Panc1 (cell line): ENCODE data around the gene MDM2. TPM values are rescaled to one million over a fixed set of nuclear protein-coding genes. Genes with fewer than 3 reads are reported as not detected.

Source experiments
- ATAC-seq: fragments of 200-7000 bp; cut with Tn5 transposase; 2 replicates; pipeline ENCODE4 v1.9.1; 2020; ENCODE audit warnings: mild to moderate bottlenecking, moderate library complexity
- BruUV-seq: library from RNA; stranded (reverse); fragments of 400-500 nt; replicated peaks from 2 replicates; lab custom pipeline; 2021; lab: Mats Ljungman, UMichigan
- CTCF ChIA-PET: fragments of 300-600 bp; sonication (Branson Sonifier 250); formaldehyde crosslinking; loops from one replicate; lab custom pipeline; 2022; ENCODE audit warnings: antibody characterized with exemption; lab: Charles Lee
- POLR2A ChIA-PET: fragments of 300-600 bp; sonication (Branson Sonifier 250); formaldehyde crosslinking; loops from one replicate; lab custom pipeline; 2022; ENCODE audit warnings: antibody characterized with exemption; lab: Charles Lee
- DNase-seq: peaks from one replicate; pipeline ENCODE4 v3.0.0-alpha.2; 2010; ENCODE audit warnings: low read depth, low spot score
- H3K27ac ChIP-seq: 2 replicates; pipeline ENCODE4 v1.5.1; 2011; ENCODE audit warnings: mild to moderate bottlenecking, low read length, inconsistent platforms
- H3K27me3 ChIP-seq: fragments of 200-500 bp; sonication (Bioruptor generic); 2 replicates; pipeline ENCODE4 v1.6.0; 2014; ENCODE audit warnings: low read length, inconsistent platforms; ENCODE audit not compliant: control insufficient read depth, insufficient read depth
- H3K36me3 ChIP-seq: fragments of 200-500 bp; sonication (Bioruptor generic); 2 replicates; pipeline ENCODE4 v1.5.1; 2014; ENCODE audit warnings: inconsistent platforms, mild to moderate bottlenecking, low read length, moderate library complexity; ENCODE audit not compliant: control insufficient read depth, insufficient read depth
- H3K4me1 ChIP-seq: 2 replicates; pipeline ENCODE4 v1.5.1; 2011; ENCODE audit warnings: inconsistent platforms, mild to moderate bottlenecking, low read length, moderate library complexity; ENCODE audit not compliant: control insufficient read depth, insufficient read depth
- H3K4me3 ChIP-seq, 2 experiments: 2 replicates each; pipeline ENCODE4 v1.5.1; 2011 to 2012; ENCODE audit warnings: low read depth in 2 of 2, low read length in 2 of 2, mild to moderate bottlenecking in 2 of 2, inconsistent platforms in 1 of 2, moderate library complexity in 1 of 2
- H3K9me3 ChIP-seq: fragments of 200-500 bp; sonication (Bioruptor generic); 2 replicates; pipeline ENCODE4 v1.5.1; 2014; ENCODE audit warnings: low read depth, mild to moderate bottlenecking, inconsistent platforms, low read length, moderate library complexity; ENCODE audit not compliant: control insufficient read depth, insufficient read depth
- CTCF ChIP-seq: fragments of 450-650 bp; IDR thresholded peaks from 2 replicates; pipeline ENCODE4 v1.5.1; 2017; ENCODE audit warnings: mild to moderate bottlenecking
- POLR2AphosphoS5 ChIP-seq: IDR thresholded peaks from 2 replicates; pipeline ENCODE4 v1.6.1; 2012; ENCODE audit warnings: mild to moderate bottlenecking, low read depth, low read length, moderate library complexity
- REST ChIP-seq, 2 experiments: IDR thresholded peaks; 2 replicates each; pipeline ENCODE4 v1.6.1; 2011 to 2012; ENCODE audit warnings: low read depth in 2 of 2, control low read depth in 1 of 2, low read length in 1 of 2, mild to moderate bottlenecking in 1 of 2, moderate library complexity in 1 of 2; ENCODE audit not compliant: insufficient read depth in 1 of 2
- SIN3A ChIP-seq: IDR thresholded peaks from 2 replicates; pipeline ENCODE4 v1.6.1; 2012; ENCODE audit warnings: low read depth, mild to moderate bottlenecking, low read length, moderate library complexity, borderline replicate concordance; ENCODE audit not compliant: insufficient read depth
- TCF7L2 ChIP-seq: IDR thresholded peaks from 2 replicates; pipeline ENCODE4 v1.6.1; 2011; ENCODE audit warnings: mild to moderate bottlenecking, low read depth, low read length, inconsistent platforms
- in situ Hi-C: cut with HindIII; loops from 2 replicates; pipeline ENCODE4 v1.10.0; 2016; ENCODE audit warnings: low sequenced_read_pairs, low pct_unique_long_range_greater_than_20kb
- intact Hi-C: fragments of 100-400 bp; cut with micrococcal nuclease; formaldehyde crosslinking; loops from one replicate; pipeline ENCODE4 v1.10.0; 2022; ENCODE audit not compliant: unreplicated experiment
- total RNA-seq: library from RNA; stranded (reverse); gene quantifications from one replicate; pipeline ENCODE4 v1.2.1, GENCODE V29; 2021; ENCODE audit not compliant: unreplicated experiment

The MDM2 gene
- total RNA-seq, 1 experiment from 2014 or later: 101 TPM

GRCh38 chr12:68765696-68766095, 42.3 kb upstream of the MDM2 start:
- BruUV-seq: no TSS peak
- H3K9me3 ChIP-seq: no peaks in the 10 kb centered on the region

GRCh38 chr12:68766646-68767045, 41.3 kb upstream of the MDM2 start:
- ATAC-seq (no peak), DNase-seq (no peak)
- no peak overlapping the region for H3K27ac ChIP-seq
- CTCF ChIA-PET: no interaction called here
- intact Hi-C loops: no loop called here
- TF ChIP-seq SIN3A (no peak), CTCF (no peak), TCF7L2 (no peak), POLR2AphosphoS5 (no peak), REST (IDR thresholded peaks at IDR 0.05; ENCODE audit: insufficient read depth in 1 of 2, low read depth in 2 of 2, low read length in 1 of 2) (no peak)
- no peak overlapping the region for H3K4me3 ChIP-seq
- no peaks in the 10 kb centered on the region for H3K4me1 ChIP-seq
- H3K27me3 ChIP-seq: no peaks in the 10 kb centered on the region
- in situ Hi-C loops: no loop called here
- no TSS peak for BruUV-seq
- H3K36me3 ChIP-seq: no peaks in the 10 kb centered on the region
- H3K9me3 ChIP-seq: no peaks in the 10 kb centered on the region
- POLR2A ChIA-PET: no interaction called here

More at GRCh38 chr12:68765696-68766095, 42.3 kb upstream of the MDM2 start:
- no peak for DNase-seq
- ChIA-PET CTCF (no interaction called here), POLR2A (no interaction called here)
- intact Hi-C loops: no loop called here
- ATAC-seq: no peak
- Histone ChIP-seq H3K27ac (no peak overlapping the region), H3K27me3 (no peaks in the 10 kb centered on the region), H3K4me3 (no peak overlapping the region), H3K4me1 (no peaks in the 10 kb centered on the region), H3K36me3 (no peaks in the 10 kb centered on the region)
- TF ChIP-seq POLR2AphosphoS5: no peak
- no peak for TF ChIP-seq REST (IDR thresholded peaks at IDR 0.05; ENCODE audit: insufficient read depth in 1 of 2, low read depth in 2 of 2, low read length in 1 of 2)
- TF ChIP-seq TCF7L2: no peak
- TF ChIP-seq SIN3A: no peak
- in situ Hi-C loops: no loop called here
